Ishikawa (cell line): Measurements from ENCODE around the gene SLAMF1.

Experiments
- CREB1 ChIP-seq: IDR thresholded peaks from 2 replicates; pipeline ENCODE4 v1.6.1; 2012; ENCODE audit warnings: low read depth
- EP300 ChIP-seq: IDR thresholded peaks from 2 replicates; pipeline ENCODE4 v1.6.1; 2012; ENCODE audit warnings: borderline replicate concordance
- RAD21 ChIP-seq: IDR thresholded peaks from 2 replicates; pipeline ENCODE4 v1.6.1; 2012; ENCODE audit warnings: low read depth
- YY1 ChIP-seq: IDR thresholded peaks from 2 replicates; pipeline ENCODE4 v1.6.1; 2012; ENCODE audit warnings: low read depth
- TF ChIP-seq, protein P1 (sequence below): IDR thresholded peaks from 2 replicates; pipeline ENCODE4 v1.6.1; 2012; ENCODE audit warnings: low read depth, mild to moderate bottlenecking

DNA sequence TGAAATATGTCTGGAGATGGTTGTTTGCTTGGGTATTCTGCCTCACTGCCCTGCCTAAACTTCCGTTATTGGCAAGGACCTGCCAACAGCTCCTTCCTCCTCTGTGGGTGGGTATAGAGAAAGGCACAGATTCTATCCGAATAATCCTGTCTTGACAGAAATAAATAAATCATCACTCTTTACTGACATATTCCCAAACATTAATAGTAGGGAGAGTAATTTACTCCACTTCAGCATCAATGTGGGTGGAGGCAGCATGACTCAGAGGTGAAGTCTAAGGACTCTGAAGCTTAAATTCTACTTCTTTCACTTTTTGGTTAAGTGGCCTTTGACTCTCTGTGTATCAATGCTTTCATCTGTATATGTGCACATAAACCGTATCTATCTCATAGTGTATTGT lies 70.5 kb downstream of the SLAMF1 start:
- TF ChIP-seq, protein P1, sequence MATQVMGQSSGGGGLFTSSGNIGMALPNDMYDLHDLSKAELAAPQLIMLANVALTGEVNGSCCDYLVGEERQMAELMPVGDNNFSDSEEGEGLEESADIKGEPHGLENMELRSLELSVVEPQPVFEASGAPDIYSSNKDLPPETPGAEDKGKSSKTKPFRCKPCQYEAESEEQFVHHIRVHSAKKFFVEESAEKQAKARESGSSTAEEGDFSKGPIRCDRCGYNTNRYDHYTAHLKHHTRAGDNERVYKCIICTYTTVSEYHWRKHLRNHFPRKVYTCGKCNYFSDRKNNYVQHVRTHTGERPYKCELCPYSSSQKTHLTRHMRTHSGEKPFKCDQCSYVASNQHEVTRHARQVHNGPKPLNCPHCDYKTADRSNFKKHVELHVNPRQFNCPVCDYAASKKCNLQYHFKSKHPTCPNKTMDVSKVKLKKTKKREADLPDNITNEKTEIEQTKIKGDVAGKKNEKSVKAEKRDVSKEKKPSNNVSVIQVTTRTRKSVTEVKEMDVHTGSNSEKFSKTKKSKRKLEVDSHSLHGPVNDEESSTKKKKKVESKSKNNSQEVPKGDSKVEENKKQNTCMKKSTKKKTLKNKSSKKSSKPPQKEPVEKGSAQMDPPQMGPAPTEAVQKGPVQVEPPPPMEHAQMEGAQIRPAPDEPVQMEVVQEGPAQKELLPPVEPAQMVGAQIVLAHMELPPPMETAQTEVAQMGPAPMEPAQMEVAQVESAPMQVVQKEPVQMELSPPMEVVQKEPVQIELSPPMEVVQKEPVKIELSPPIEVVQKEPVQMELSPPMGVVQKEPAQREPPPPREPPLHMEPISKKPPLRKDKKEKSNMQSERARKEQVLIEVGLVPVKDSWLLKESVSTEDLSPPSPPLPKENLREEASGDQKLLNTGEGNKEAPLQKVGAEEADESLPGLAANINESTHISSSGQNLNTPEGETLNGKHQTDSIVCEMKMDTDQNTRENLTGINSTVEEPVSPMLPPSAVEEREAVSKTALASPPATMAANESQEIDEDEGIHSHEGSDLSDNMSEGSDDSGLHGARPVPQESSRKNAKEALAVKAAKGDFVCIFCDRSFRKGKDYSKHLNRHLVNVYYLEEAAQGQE = no peak
- TF ChIP-seq CREB1 (no peak), EP300 (no peak), RAD21 (no peak), YY1 (no peak)
